Ectodermal cell (in vitro differentiated cells): ENCODE data around the gene TOP2B.

ENCODE experiments used
- H3K27ac ChIP-seq: 2 replicates; pipeline ENCODE4 v1.7.0; 2013; ENCODE audit warnings: mild to moderate bottlenecking, low read depth, low read length; ENCODE audit not compliant: insufficient read depth, poor library complexity, severe bottlenecking
- H3K27me3 ChIP-seq: 2 replicates; pipeline ENCODE4 v1.7.0; 2013; ENCODE audit warnings: mild to moderate bottlenecking, low read length; ENCODE audit not compliant: insufficient read depth, control insufficient read depth, poor library complexity, severe bottlenecking
- H3K36me3 ChIP-seq: one replicate; pipeline ENCODE4 v1.7.0; 2013; ENCODE audit warnings: low read length; ENCODE audit not compliant: control insufficient read depth, insufficient read depth
- H3K4me1 ChIP-seq: one replicate; pipeline ENCODE4 v1.7.0; 2013; ENCODE audit warnings: low read length; ENCODE audit not compliant: control insufficient read depth, insufficient read depth
- H3K4me3 ChIP-seq: 2 replicates; pipeline ENCODE4 v1.7.0; 2013; ENCODE audit warnings: low read depth, low read length, control low read depth; ENCODE audit not compliant: insufficient read depth
- H3K9me3 ChIP-seq: 2 replicates; pipeline ENCODE4 v1.7.0; 2013; ENCODE audit warnings: mild to moderate bottlenecking, low read length, moderate library complexity; ENCODE audit not compliant: control insufficient read depth
- WGBS, 2 experiments: methylation state at CpG; one replicate each; pipeline ENCODE4 v1.1.7; 2013; ENCODE audit warnings: missing lambda C conversion rate in 2 of 2; 5-methylcytosine and 5-hydroxymethylcytosine counted together

Gene TOP2B

DNA sequence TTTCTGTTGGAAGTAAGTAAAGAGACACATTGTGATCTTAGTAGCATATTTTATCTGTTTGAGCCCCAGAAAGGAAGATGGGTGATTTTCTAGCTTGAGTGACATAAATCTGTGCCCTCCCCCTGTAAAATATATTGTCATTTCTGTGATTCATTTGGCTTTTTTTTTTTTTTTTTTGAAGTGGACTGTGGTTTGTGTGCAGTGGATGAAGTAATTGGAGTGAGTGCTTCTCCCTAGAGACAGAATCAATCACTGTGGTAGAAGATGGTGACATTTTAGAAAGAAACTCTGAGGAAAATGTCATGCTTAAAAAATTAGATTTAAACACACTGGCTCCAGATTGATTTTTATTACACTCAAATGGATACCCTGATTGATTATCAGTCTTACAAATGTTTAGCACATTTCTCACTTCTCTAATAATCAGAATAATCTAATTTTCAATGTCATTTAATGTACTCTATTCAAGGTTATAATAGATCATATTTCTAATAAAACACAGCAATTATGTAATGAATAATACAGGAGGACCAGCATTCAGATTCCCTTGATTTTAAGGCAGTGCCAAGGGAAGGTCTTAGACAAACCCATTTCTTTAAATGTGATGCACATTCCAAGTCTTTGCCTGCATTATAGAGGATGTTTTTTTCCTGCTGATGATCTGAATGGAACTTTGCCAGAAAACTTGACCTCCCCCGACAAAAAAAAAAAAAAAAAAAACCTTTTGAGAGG lies 116.6 kb downstream of the TOP2B start:
- 88% methylated on average over 1 of the region's 1 CpG; no CpG with 5 or more reads in 1 of the 2 experiments for WGBS, 2 experiments
- no peaks in the 10 kb centered on the region for H3K4me1 ChIP-seq

More for the DNA sequence above, 116.6 kb downstream of the TOP2B start:
- H3K27ac ChIP-seq = no peak overlapping the region
- no peak overlapping the region for H3K4me3 ChIP-seq
- H3K36me3 ChIP-seq = no peaks in the 10 kb centered on the region
- no peaks in the 10 kb centered on the region for H3K9me3 ChIP-seq
- no peaks in the 10 kb centered on the region for H3K27me3 ChIP-seq
